Activated T-helper 1 cell treated with anti-CD3 and anti-CD28 coated beads, Interleukin-12 subunit alpha, Interleukin-12 subunit beta, Interleukin-2, Interleukin-4 antibody, amounts not matched to agents 30 ng/mL and 10 ng/mL and 1 ng/mL, durations not matched to agents 14 hours and 24 hours and 36 hours (primary cell): ENCODE results near the gene UBA6. TPM values are rescaled to one million over a fixed set of nuclear protein-coding genes. Genes with fewer than 3 reads are reported as not detected.

Experiments
- DNase-seq: peaks from one replicate; pipeline ENCODE4 v3.0.0; 2021; ENCODE audit warnings: low spot score
- H3K27ac Mint-ChIP-seq: one replicate; pipeline ENCODE4 v1.8.0; 2021; ENCODE audit warnings: mild to moderate bottlenecking, mixed read lengths
- H3K27me3 Mint-ChIP-seq: one replicate; pipeline ENCODE4 v1.8.0; 2022; ENCODE audit warnings: mild to moderate bottlenecking, moderate library complexity, mixed read lengths; ENCODE audit not compliant: insufficient read depth
- H3K36me3 Mint-ChIP-seq: one replicate; pipeline ENCODE4 v1.8.0; 2021; ENCODE audit warnings: low read depth, mixed read lengths
- H3K4me1 Mint-ChIP-seq: one replicate; pipeline ENCODE4 v1.8.0; 2021; ENCODE audit warnings: low read depth, mixed read lengths
- H3K4me3 Mint-ChIP-seq: one replicate; pipeline ENCODE4 v1.8.0; 2021; ENCODE audit warnings: mild to moderate bottlenecking, moderate library complexity, mixed read lengths
- H3K9me3 Mint-ChIP-seq: one replicate; pipeline ENCODE4 v1.8.0; 2021; ENCODE audit warnings: mixed read lengths
- intact Hi-C: fragments of 100-400 bp; cut with micrococcal nuclease; formaldehyde crosslinking; loops from one replicate; pipeline ENCODE4 v1.15.1; 2024
- total RNA-seq: library from RNA; stranded (reverse); gene quantifications from 2 replicates; pipeline ENCODE4 v1.2.3, GENCODE V29; 2022

UBA6 gene
- total RNA-seq, 1 donor from 2014 or later: 78.5 TPM

DNA sequence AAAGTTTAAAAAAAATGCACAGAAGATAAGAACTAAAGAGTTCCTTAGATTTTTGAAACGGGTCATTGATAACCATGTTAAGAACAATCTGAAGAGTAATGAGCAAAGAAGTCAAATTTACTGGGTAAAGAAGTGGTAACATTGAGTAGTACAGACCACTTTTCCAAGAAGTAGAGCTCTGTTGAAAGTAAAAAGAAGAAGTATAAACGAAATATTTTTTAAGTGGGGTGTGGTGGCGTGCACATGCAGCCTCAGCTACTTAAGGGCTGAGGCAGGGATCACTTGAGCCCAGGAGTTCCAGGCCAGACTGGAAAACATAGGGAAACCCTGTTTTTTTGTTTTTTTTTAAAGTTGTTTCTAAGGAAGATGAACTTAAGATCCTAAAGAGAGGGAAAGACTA lies 68.5 kb downstream of the UBA6 start:
- H3K27ac Mint-ChIP-seq: peak overlapping the region; percentile 79
- peaks cover 47% of the 10 kb centered on the region for H3K36me3 Mint-ChIP-seq
- intact Hi-C loops: loop anchor here (2.0 to 10.0 kb wide), 2 partner anchors 48 to 88 kb away; partner anchors contain the start of gene CENPC
- H3K4me1 Mint-ChIP-seq: peaks cover 34% of the 10 kb centered on the region
- no peak for DNase-seq
- no peaks in the 10 kb centered on the region for H3K9me3 Mint-ChIP-seq
- peak overlapping the region; percentile 85 for H3K4me3 Mint-ChIP-seq
- no peaks in the 10 kb centered on the region for H3K27me3 Mint-ChIP-seq

DNA sequence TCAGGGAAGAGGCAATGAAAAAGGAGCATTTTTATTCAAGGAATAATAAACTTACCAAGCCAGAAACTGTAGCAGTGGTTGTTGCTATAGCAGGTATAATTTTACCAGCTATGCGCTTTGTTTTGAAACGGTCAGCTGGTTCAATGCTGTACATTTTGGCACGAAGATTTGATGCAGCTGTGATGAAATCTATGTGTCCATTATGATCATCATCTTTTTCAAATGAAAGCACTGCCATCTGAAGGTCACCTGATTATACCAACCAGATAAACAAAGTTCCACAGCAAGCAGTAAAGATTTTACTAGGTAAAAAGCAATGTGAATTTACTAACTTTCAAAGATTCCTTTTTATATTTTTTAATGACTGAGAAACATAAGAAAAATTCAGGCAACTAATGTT lies 76.0 kb downstream of the UBA6 start:
- Mint-ChIP-seq H3K4me3 (no peak overlapping the region), H3K9me3 (no peaks in the 10 kb centered on the region), H3K36me3 (peaks cover 31% of the 10 kb centered on the region), H3K27me3 (no peaks in the 10 kb centered on the region), H3K4me1 (peaks cover 3% of the 10 kb centered on the region), H3K27ac (no peak overlapping the region)
- no peak for DNase-seq
- intact Hi-C loops: no loop called here

DNA sequence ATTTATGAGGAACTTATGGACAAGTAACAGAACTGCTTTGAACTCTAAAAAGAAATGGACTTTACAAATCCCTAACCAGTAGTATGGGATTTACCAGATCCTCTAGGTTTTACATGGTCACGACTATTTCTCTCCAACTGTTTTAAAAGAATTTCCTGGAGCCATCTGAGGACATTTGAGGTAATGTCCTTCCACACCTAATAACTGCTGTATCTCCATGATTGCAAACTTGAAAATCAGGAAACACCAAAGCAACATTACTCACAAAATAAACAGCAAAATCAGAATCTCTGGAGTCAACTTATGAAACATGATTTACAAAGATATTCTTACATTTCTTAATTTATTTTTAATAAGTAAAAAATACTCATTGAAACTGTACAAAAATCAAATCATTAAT lies 84.5 kb downstream of the UBA6 start:
- Mint-ChIP-seq H3K27me3 (no peaks in the 10 kb centered on the region), H3K36me3 (peaks cover 39% of the 10 kb centered on the region)

GRCh38 chr4:67615119-67615518 lies 85.8 kb downstream of the UBA6 start:
- DNase-seq: no peak
- H3K4me3 Mint-ChIP-seq: no peak overlapping the region
- H3K9me3 Mint-ChIP-seq: peaks cover 2% of the 10 kb centered on the region
- H3K27me3 Mint-ChIP-seq: no peaks in the 10 kb centered on the region
- intact Hi-C loops: no loop called here
- H3K4me1 Mint-ChIP-seq: no peaks in the 10 kb centered on the region
- no peak overlapping the region for H3K27ac Mint-ChIP-seq
- peaks cover 38% of the 10 kb centered on the region for H3K36me3 Mint-ChIP-seq

More for the DNA sequence above, 84.5 kb downstream of the UBA6 start:
- no peak for DNase-seq
- H3K4me1 Mint-ChIP-seq: no peaks in the 10 kb centered on the region
- no peak overlapping the region for H3K4me3 Mint-ChIP-seq
- no peak overlapping the region for H3K27ac Mint-ChIP-seq
- H3K9me3 Mint-ChIP-seq: no peaks in the 10 kb centered on the region
- intact Hi-C loops: no loop called here

- H3K36me3 Mint-ChIP-seq: peaks cover 42% of the 10 kb centered on the region
- intact Hi-C loops: no loop called here
Measured at GRCh38 chr4:67614186-67614585, 86.8 kb downstream of the UBA6 start.

DNA sequence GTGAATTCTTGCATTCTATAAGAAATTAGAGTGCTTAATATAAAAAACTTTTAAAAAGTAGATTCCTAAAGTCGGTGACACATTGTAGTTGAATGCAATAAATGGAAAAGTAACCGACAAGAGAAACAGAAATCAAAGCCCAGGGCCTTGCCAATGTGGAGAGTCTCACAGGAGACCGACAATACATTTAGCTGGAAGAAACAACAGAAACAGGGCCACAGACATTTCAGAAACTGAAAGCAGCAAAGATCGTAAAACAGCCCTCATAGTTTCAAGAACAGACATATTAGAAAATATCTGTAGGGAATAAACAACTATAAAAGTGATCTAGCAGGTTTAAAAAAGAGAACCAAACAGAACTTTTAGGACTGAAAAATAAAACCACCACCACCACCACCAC lies 92.9 kb downstream of the UBA6 start:
- Mint-ChIP-seq H3K9me3 (peaks cover 10% of the 10 kb centered on the region), H3K27me3 (no peaks in the 10 kb centered on the region), H3K36me3 (peaks cover 55% of the 10 kb centered on the region), H3K4me3 (peak overlapping the region; percentile 51), H3K27ac (peak overlapping the region; percentile 59), H3K4me1 (peaks cover 30% of the 10 kb centered on the region)
- no peak for DNase-seq
- intact Hi-C loops: no loop called here

More at GRCh38 chr4:67614186-67614585, 86.8 kb downstream of the UBA6 start:
- Mint-ChIP-seq H3K27ac (no peak overlapping the region), H3K4me1 (no peaks in the 10 kb centered on the region), H3K4me3 (no peak overlapping the region), H3K27me3 (no peaks in the 10 kb centered on the region), H3K9me3 (peaks cover 6% of the 10 kb centered on the region)
- no peak for DNase-seq

- Mint-ChIP-seq H3K27me3 (no peaks in the 10 kb centered on the region), H3K27ac (no peak overlapping the region), H3K36me3 (peaks cover 72% of the 10 kb centered on the region), H3K4me1 (peaks cover 30% of the 10 kb centered on the region), H3K4me3 (no peak overlapping the region), H3K9me3 (peaks cover 30% of the 10 kb centered on the region)
- intact Hi-C loops: no loop called here
- no peak for DNase-seq
Measured at GRCh38 chr4:67604749-67605148, 96.2 kb downstream of the UBA6 start.

- H3K4me1 Mint-ChIP-seq: peaks cover 29% of the 10 kb centered on the region
- H3K36me3 Mint-ChIP-seq: peaks cover 66% of the 10 kb centered on the region
- no peak overlapping the region for H3K27ac Mint-ChIP-seq
- peaks cover 29% of the 10 kb centered on the region for H3K9me3 Mint-ChIP-seq
- DNase-seq: no peak
- no peak overlapping the region for H3K4me3 Mint-ChIP-seq
- no peaks in the 10 kb centered on the region for H3K27me3 Mint-ChIP-seq
- intact Hi-C loops: no loop called here
Measured at GRCh38 chr4:67604029-67604381, 97.0 kb downstream of the UBA6 start.

DNA sequence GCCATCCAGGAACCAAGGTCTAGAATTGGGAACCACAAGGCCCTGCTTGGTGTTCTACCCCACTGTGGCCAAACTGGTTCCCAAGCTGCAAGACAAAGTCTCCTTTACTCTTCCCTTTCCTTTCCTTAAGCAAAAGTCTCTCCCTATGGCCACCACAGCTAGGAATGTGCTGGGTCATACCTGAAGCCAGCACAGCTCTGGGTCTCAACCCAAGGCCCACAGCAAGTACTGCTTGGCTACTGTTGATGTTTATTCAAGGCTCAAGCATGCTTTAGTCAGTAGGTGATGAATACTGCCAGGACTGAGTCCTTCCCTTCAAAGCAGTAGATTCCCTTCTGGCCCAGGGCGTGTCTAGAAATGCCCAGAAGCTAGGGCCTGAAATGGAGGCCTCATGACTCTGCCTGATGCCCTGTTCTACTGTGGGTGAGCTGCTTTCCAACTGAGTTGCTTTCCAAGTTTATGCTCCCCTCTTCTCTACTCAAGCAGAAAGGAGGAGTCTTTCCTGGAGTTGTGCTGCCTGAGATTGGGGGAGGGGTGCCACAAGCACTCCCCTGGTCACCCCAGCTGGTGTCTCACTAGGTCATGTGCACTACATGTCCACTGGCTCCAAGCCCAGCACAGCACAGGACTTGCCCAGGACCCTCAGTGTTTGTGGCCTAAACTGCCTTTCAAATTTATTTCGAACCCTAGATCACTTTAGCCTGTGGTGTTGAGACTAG lies 97.5 kb downstream of the UBA6 start:
- intact Hi-C loops: no loop called here
- DNase-seq: no peak
- peaks cover 24% of the 10 kb centered on the region for H3K4me1 Mint-ChIP-seq
- no peaks in the 10 kb centered on the region for H3K27me3 Mint-ChIP-seq
- peaks cover 68% of the 10 kb centered on the region for H3K36me3 Mint-ChIP-seq
- no peak overlapping the region for H3K4me3 Mint-ChIP-seq
- peak overlapping the region; percentile 66 for H3K27ac Mint-ChIP-seq
- H3K9me3 Mint-ChIP-seq: peaks cover 33% of the 10 kb centered on the region

DNA sequence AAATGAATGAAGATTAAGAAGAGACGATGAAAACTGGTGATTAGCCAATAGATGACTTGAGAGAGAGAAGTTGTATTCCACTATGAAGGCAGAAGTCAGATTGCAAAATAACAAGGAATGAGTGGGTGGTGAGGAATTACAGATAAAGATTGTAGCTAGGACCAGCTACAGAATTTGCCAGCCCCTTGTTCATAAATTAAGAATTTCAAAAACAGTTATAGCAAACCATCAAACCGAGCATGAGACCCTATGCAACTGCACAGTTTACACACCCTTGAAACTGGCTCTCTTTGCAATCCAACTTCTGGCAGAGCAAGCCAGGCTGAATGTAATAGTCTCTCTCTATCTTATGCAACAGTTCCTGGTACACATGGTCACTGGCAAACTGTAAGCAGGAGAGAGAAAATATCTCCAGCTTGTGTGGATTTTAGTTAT lies 107.2 kb downstream of the UBA6 start:
- no peaks in the 10 kb centered on the region for H3K4me1 Mint-ChIP-seq
- no peak overlapping the region for H3K27ac Mint-ChIP-seq
- peaks cover 11% of the 10 kb centered on the region for H3K9me3 Mint-ChIP-seq
- H3K36me3 Mint-ChIP-seq: peaks cover 52% of the 10 kb centered on the region
- H3K27me3 Mint-ChIP-seq: no peaks in the 10 kb centered on the region
- intact Hi-C loops: no loop called here
- no peak overlapping the region for H3K4me3 Mint-ChIP-seq
- DNase-seq: no peak

DNA sequence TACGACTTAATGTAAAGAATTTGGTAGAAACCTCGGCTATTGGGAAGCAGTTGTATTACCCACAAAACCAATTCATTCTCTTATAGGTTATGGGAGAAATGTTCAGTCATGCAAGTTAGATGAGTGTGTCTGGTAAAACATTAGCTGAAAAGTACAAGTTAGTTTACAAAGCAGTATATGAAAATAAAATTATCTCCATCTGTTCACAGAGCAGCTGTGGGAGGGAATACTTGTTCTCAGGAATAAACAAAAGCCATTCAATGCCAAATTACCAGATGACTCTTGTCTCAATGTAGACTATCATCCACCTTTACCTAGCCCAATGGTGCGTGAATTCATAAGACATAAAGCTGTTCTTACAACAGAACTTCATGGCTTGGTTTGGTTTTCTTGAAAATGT lies 113.8 kb downstream of the UBA6 start:
- no peak overlapping the region for H3K4me3 Mint-ChIP-seq
- DNase-seq: no peak
- H3K27ac Mint-ChIP-seq: no peak overlapping the region
- intact Hi-C loops: loop anchor here (10.0 kb wide), 1 partner anchor 48 kb away; no protein-coding TSS in a partner anchor
- H3K9me3 Mint-ChIP-seq: no peaks in the 10 kb centered on the region
- no peaks in the 10 kb centered on the region for H3K4me1 Mint-ChIP-seq
- no peaks in the 10 kb centered on the region for H3K27me3 Mint-ChIP-seq
- H3K36me3 Mint-ChIP-seq: peaks cover 36% of the 10 kb centered on the region

- Mint-ChIP-seq H3K27ac (no peak overlapping the region), H3K27me3 (no peaks in the 10 kb centered on the region), H3K4me3 (no peak overlapping the region), H3K36me3 (peaks cover 38% of the 10 kb centered on the region), H3K9me3 (peaks cover under 1% of the 10 kb centered on the region), H3K4me1 (peaks cover 18% of the 10 kb centered on the region)
- no peak for DNase-seq
- intact Hi-C loops: loop anchor here (5.0 to 10.0 kb wide), 2 partner anchors 50 to 663 kb away; partner anchors contain the start of gene TMPRSS11B
Measured at GRCh38 chr4:67584496-67584895, 116.5 kb downstream of the UBA6 start.

DNA sequence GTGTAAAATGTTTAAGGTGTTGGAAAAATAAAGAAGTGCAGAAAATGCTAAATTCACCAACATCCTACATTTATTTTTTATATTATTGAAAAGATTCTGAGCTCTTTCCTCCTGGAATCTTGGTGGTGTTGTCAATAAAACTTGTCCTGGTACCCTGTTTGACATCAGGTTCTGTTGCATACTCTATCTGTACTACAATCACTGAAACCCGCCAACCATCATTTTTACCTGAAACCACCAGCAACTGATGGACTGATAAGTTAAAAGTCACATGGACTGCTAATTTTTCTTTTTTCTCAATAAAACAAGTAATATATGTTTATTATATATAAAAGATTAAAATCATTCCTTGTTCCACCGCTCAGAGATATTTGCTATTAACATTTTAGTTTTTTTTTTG lies 119.0 kb downstream of the UBA6 start:
- DNase-seq: no peak
- H3K27me3 Mint-ChIP-seq: no peaks in the 10 kb centered on the region
- H3K4me3 Mint-ChIP-seq: no peak overlapping the region
- intact Hi-C loops: loop anchor here (1.0 to 10.0 kb wide), 8 partner anchors 9 to 665 kb away; partner anchors contain the start of genes CENPC, TMPRSS11B and UBA6
- peaks cover 42% of the 10 kb centered on the region for H3K36me3 Mint-ChIP-seq
- H3K27ac Mint-ChIP-seq: peak overlapping the region; percentile 64
- H3K4me1 Mint-ChIP-seq: peaks cover 22% of the 10 kb centered on the region
- peaks cover 7% of the 10 kb centered on the region for H3K9me3 Mint-ChIP-seq
